Testis (tissue), 2 donors: ENCODE measurements around the gene DPP10.

Experiments
- POLR2A ChIP-seq: fragments of 450-650 bp; IDR thresholded peaks from one replicate; pipeline ENCODE4 v1.6.1; 2017; ENCODE audit warnings: antibody characterized with exemption, mild to moderate bottlenecking, moderate library complexity
- TF ChIP-seq, protein P1 (sequence below), 3 experiments: fragments of 450-650 bp in 2 of 3; fragments of 200-600 bp in 1 of 3; sonication (generic) in 1 of 3; IDR thresholded peaks; one replicate each; pipeline ENCODE4 v1.5.1; 2016 to 2019; ENCODE audit warnings: antibody characterized with exemption in 3 of 3, mild to moderate bottlenecking in 2 of 3, moderate library complexity in 1 of 3

DNA sequence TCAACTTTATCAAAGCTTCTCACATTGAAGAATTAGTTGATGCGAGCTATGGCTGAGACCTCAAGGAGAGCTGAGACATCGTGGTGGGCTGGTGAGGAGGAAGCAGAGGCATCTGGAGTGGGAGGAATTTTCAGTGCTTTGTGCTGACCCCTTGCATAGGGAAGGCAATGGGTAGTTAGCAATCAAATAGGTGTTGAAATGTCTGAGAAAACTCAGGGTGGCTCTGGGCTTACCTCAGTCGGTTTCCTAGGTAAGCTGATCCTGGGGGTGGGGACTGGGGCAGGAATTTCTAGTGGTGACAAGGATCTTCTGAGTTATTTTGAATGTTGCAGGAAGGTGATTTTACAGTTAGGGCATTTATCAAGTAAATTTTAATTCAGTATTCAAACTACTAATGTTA, 20.7 kb upstream of the DPP10 start:
- TF ChIP-seq, protein P1, sequence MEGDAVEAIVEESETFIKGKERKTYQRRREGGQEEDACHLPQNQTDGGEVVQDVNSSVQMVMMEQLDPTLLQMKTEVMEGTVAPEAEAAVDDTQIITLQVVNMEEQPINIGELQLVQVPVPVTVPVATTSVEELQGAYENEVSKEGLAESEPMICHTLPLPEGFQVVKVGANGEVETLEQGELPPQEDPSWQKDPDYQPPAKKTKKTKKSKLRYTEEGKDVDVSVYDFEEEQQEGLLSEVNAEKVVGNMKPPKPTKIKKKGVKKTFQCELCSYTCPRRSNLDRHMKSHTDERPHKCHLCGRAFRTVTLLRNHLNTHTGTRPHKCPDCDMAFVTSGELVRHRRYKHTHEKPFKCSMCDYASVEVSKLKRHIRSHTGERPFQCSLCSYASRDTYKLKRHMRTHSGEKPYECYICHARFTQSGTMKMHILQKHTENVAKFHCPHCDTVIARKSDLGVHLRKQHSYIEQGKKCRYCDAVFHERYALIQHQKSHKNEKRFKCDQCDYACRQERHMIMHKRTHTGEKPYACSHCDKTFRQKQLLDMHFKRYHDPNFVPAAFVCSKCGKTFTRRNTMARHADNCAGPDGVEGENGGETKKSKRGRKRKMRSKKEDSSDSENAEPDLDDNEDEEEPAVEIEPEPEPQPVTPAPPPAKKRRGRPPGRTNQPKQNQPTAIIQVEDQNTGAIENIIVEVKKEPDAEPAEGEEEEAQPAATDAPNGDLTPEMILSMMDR (IDR thresholded peaks at IDR 0.05), result no peak
- TF ChIP-seq POLR2A, result no peak
